CD14-positive monocyte (primary cell): ENCODE results near the gene PTRHD1. TPM values are rescaled to one million over a fixed set of nuclear protein-coding genes. Genes with fewer than 3 reads are reported as not detected.

Experiments
- DNase-seq, 3 donors: peaks; one replicate each; pipeline ENCODE4 v3.0.0-alpha.2; 2011 to 2022
- H2AFZ ChIP-seq: 2 replicates; pipeline ENCODE4 v1.6.0; 2012; ENCODE audit warnings: mild to moderate bottlenecking, low read depth, low read length, inconsistent platforms; ENCODE audit not compliant: insufficient read depth, poor library complexity, severe bottlenecking
- H3K27ac ChIP-seq, 2 donors: 1 replicate in 1 of 2; 2 replicates in 1 of 2; pipeline ENCODE4 v1.5.1; 2012 to 2013; ENCODE audit warnings: low read length in 2 of 2, control low read depth in 1 of 2, inconsistent platforms in 1 of 2, low read depth in 1 of 2, mild to moderate bottlenecking in 1 of 2
- H3K27me3 ChIP-seq, 2 donors: one replicate each; pipeline versions ENCODE4 v1.6.0 to v1.6.1; 2011 to 2013; ENCODE audit warnings: low read length in 2 of 2; ENCODE audit not compliant: control insufficient read depth in 2 of 2, insufficient read depth in 2 of 2
- H3K36me3 ChIP-seq, 2 donors: replicated peaks in 1 of 2; 1 replicate in 1 of 2; 2 replicates in 1 of 2; pipeline versions ENCODE4 v1.5.1 to v1.6.1; 2012 to 2013; ENCODE audit warnings: low read length in 2 of 2, control low read depth in 1 of 2, inconsistent platforms in 1 of 2, mild to moderate bottlenecking in 1 of 2; ENCODE audit not compliant: insufficient read depth in 2 of 2, control insufficient read depth in 1 of 2
- H3K4me1 ChIP-seq, 2 donors: 1 replicate in 1 of 2; 2 replicates in 1 of 2; pipeline versions ENCODE4 v1.5.1 to v1.6.1; 2012 to 2013; ENCODE audit warnings: low read length in 2 of 2, control low read depth in 1 of 2, inconsistent platforms in 1 of 2, mild to moderate bottlenecking in 1 of 2, moderate library complexity in 1 of 2; ENCODE audit not compliant: insufficient read depth in 2 of 2, control insufficient read depth in 1 of 2
- H3K4me2 ChIP-seq: replicated peaks from 2 replicates; pipeline ENCODE3; 2012; ENCODE audit warnings: low read length, moderate library complexity, mild to moderate bottlenecking; ENCODE audit not compliant: poor library complexity, severe bottlenecking; ENCODE audit errors: extremely low read depth
- H3K4me3 ChIP-seq, 3 experiments: fragments of 200-600 bp in 1 of 3; sonication (generic) in 1 of 3; replicated peaks in 1 of 3; 1 replicate in 2 of 3; 2 replicates in 1 of 3; pipeline ENCODE4 v1.5.1; 2011 to 2013; ENCODE audit warnings: low read length in 3 of 3, mild to moderate bottlenecking in 3 of 3, control low read depth in 2 of 3, low read depth in 2 of 3, inconsistent platforms in 1 of 3, moderate library complexity in 1 of 3
- H3K79me2 ChIP-seq: 2 replicates; pipeline ENCODE4 v1.6.0; 2012; ENCODE audit warnings: mild to moderate bottlenecking, control low read depth, inconsistent platforms, low read length, moderate library complexity; ENCODE audit not compliant: insufficient read depth
- H3K9ac ChIP-seq: 2 replicates; pipeline ENCODE4 v1.6.0; 2017; ENCODE audit warnings: low read length, mild to moderate bottlenecking; ENCODE audit not compliant: insufficient read depth, poor library complexity, severe bottlenecking
- H3K9me3 ChIP-seq, 2 donors: replicated peaks in 1 of 2; 1 replicate in 1 of 2; 2 replicates in 1 of 2; pipeline versions ENCODE4 v1.5.1 to v1.6.1; 2012 to 2013; ENCODE audit warnings: low read length in 2 of 2, control low read depth in 1 of 2; ENCODE audit not compliant: control insufficient read depth in 1 of 2, insufficient read depth in 1 of 2
- H4K20me1 ChIP-seq: 2 replicates; pipeline ENCODE4 v1.6.0; 2012; ENCODE audit warnings: mild to moderate bottlenecking, low read length, control low read depth, moderate library complexity; ENCODE audit not compliant: insufficient read depth
- H3K27ac Mint-ChIP-seq, 7 donors: one replicate each; pipeline ENCODE4 v1.8.0; 2020; ENCODE audit warnings: mild to moderate bottlenecking in 7 of 7, mixed read lengths in 7 of 7, moderate library complexity in 6 of 7, inconsistent platforms in 2 of 7
- H3K27me3 Mint-ChIP-seq, 3 donors: one replicate each; pipeline ENCODE4 v1.8.0; 2021 to 2022; ENCODE audit warnings: low read depth in 3 of 3, mild to moderate bottlenecking in 3 of 3, mixed read lengths in 3 of 3, moderate library complexity in 3 of 3, inconsistent platforms in 1 of 3
- H3K36me3 Mint-ChIP-seq, 2 donors: one replicate each; pipeline ENCODE4 v1.8.0; 2020; ENCODE audit warnings: mixed read lengths in 2 of 2, inconsistent platforms in 1 of 2, mild to moderate bottlenecking in 1 of 2
- H3K4me1 Mint-ChIP-seq: one replicate; pipeline ENCODE4 v1.8.0; 2020; ENCODE audit warnings: mild to moderate bottlenecking, mixed read lengths
- H3K4me3 Mint-ChIP-seq, 2 donors: one replicate each; pipeline ENCODE4 v1.8.0; 2020; ENCODE audit warnings: mild to moderate bottlenecking in 2 of 2, mixed read lengths in 2 of 2, moderate library complexity in 1 of 2
- H3K9me3 Mint-ChIP-seq, 7 donors: one replicate each; pipeline ENCODE4 v1.8.0; 2020 to 2022; ENCODE audit warnings: mixed read lengths in 7 of 7, mild to moderate bottlenecking in 6 of 7, moderate library complexity in 6 of 7, inconsistent platforms in 2 of 7
- WGBS: methylation state at CpG from one replicate; pipeline ENCODE4 v1.1.5; 2013; ENCODE audit warnings: missing lambda C conversion rate; ENCODE audit not compliant: insufficient coverage; 5-methylcytosine and 5-hydroxymethylcytosine counted together
- intact Hi-C, 2 donors: fragments of 100-400 bp; cut with micrococcal nuclease; formaldehyde crosslinking; loops; one replicate each; pipeline versions ENCODE4 v1.15.0 to v1.15.1; 2023
- polyA plus RNA-seq, 3 donors: library from polyadenylated mRNA; depleted of rRNA in 1 of 3; unstranded in 2 of 3; stranded (reverse) in 1 of 3; fragments of 300-500 nt in 2 of 3; fragments of >200 nt in 1 of 3; fragmentation: Illumina TruSeq in 2 of 3; gene quantifications; 1 replicate in 2 of 3; 2 replicates in 1 of 3; pipeline ENCODE4 v1.2.3, GENCODE V29; 2012 to 2021
- TF ChIP-seq, protein P1 (sequence below): fragments of 200-600 bp; IDR thresholded peaks from one replicate; pipeline ENCODE4 v1.8.0; 2022; ENCODE audit warnings: antibody characterized with exemption, mild to moderate bottlenecking

Gene PTRHD1
- polyA plus RNA-seq, 3 donors = 20.3 to 86.2 (median 78.6) TPM

DNA sequence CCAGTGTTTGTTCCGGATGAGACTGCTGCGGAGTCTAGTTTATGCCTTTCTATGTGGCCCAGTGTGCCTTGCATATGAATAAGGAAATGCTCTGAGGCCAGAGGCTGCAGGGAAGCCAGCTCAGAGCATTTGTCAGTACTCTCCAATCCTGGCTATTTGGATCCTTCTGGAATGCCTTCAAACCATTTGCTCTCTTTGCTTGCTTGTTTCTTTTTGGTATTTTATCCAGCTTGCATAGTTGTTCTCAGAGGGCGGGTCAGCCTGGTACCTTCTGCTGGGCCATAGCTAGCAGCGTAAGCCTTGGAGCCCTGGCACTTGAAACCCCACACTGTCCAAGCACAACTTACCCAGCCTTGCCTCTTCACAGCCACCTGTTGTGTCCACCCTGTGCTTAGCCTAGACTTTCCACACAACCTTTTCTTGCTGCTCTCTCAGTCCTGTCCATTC, 20.5 kb upstream of the PTRHD1 start:
- no peaks in the 10 kb centered on the region for H3K9me3 ChIP-seq

DNA sequence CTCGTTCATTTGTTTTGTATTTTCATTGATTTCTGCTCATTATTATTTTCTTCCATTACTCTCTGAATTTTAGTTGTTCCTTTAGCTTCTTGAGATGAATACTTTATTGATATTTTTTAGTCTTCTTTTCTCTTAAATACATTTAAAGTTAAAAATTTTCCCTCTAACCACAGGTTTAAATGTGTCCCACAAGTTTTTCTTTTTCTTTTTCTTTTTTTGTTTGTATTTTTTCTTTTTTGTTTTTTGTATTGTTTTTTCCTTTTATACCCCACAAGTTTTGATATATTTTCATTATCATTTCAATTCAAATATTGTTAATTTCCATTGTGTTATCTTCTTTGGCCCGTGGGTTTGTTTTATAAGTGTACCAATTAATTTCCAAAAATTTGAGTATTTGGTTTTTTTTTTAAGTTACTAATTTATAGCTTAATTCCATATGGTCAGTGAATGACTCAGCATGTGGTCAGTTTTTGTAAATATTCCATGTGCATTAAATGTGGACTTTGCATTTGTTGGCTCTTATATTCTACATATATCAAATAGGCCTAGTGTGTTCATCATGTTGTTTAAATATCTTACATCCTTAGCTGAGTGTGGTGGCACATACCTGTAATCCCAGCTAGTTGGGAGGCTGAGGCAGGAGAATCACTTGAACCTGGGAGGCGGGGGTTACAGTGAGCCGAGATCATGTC, 16.3 kb upstream of the PTRHD1 start:
- intact Hi-C loops = no loop called here
- TF ChIP-seq, protein P1, sequence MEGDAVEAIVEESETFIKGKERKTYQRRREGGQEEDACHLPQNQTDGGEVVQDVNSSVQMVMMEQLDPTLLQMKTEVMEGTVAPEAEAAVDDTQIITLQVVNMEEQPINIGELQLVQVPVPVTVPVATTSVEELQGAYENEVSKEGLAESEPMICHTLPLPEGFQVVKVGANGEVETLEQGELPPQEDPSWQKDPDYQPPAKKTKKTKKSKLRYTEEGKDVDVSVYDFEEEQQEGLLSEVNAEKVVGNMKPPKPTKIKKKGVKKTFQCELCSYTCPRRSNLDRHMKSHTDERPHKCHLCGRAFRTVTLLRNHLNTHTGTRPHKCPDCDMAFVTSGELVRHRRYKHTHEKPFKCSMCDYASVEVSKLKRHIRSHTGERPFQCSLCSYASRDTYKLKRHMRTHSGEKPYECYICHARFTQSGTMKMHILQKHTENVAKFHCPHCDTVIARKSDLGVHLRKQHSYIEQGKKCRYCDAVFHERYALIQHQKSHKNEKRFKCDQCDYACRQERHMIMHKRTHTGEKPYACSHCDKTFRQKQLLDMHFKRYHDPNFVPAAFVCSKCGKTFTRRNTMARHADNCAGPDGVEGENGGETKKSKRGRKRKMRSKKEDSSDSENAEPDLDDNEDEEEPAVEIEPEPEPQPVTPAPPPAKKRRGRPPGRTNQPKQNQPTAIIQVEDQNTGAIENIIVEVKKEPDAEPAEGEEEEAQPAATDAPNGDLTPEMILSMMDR = no peak
- no CpG with 5 or more reads among the region's 4 CpGs for WGBS
- Histone ChIP-seq H3K9ac (no peak overlapping the region), H3K4me2 (no peak overlapping the region), H3K27me3 (no peaks in the 10 kb centered on the region), H3K36me3 (peaks cover 2 to 24% of the 10 kb centered on the region in 2 donors), H3K4me1 (no peaks in the 10 kb centered on the region), H3K79me2 (peaks cover 85% of the 10 kb centered on the region), H2AFZ (no peak overlapping the region), H3K4me3 (no peak overlapping the region), H3K27ac (no peak overlapping the region), H3K9me3 (peaks cover 0 to 6% of the 10 kb centered on the region in 2 donors), H4K20me1 (no peaks in the 10 kb centered on the region)
- Mint-ChIP-seq H3K4me1 (peaks cover 3% of the 10 kb centered on the region), H3K36me3 (peaks cover 30 to 60% of the 10 kb centered on the region in 2 donors), H3K27ac (peak overlapping the region in 3 of 7 donors; percentile 36 to 67 (median 37)), H3K27me3 (no peaks in the 10 kb centered on the region), H3K4me3 (no peak overlapping the region), H3K9me3 (peaks cover 0 to 10% (median 2%) of the 10 kb centered on the region in 7 donors)
- DNase-seq = no peak

More for the DNA sequence above, 20.5 kb upstream of the PTRHD1 start:
- Histone ChIP-seq H3K27ac (no peak overlapping the region), H4K20me1 (no peaks in the 10 kb centered on the region), H3K27me3 (no peaks in the 10 kb centered on the region), H3K36me3 (peaks cover 14 to 47% of the 10 kb centered on the region in 2 donors), H3K4me2 (no peak overlapping the region), H3K79me2 (peaks cover 50% of the 10 kb centered on the region), H2AFZ (no peak overlapping the region), H3K4me1 (peaks cover 11 to 15% of the 10 kb centered on the region in 2 donors), H3K9ac (no peak overlapping the region), H3K4me3 (no peak overlapping the region)
- WGBS = 94% methylated on average over 4 of the region's 4 CpGs
- Mint-ChIP-seq H3K27ac (peak overlapping the region in 2 of 7 donors; percentile 19), H3K4me1 (peaks cover 16% of the 10 kb centered on the region), H3K9me3 (no peaks in the 10 kb centered on the region), H3K36me3 (peaks cover 32 to 67% of the 10 kb centered on the region in 2 donors), H3K4me3 (no peak overlapping the region), H3K27me3 (no peaks in the 10 kb centered on the region)
- DNase-seq = no peak
- TF ChIP-seq, protein P1 = no peak
- intact Hi-C loops = no loop called here
